Skin of body (tissue), 2 donors: ENCODE data around the gene FREM3. TPM values are rescaled to one million over a fixed set of nuclear protein-coding genes. Genes with fewer than 3 reads are reported as not detected.

Experiments
- DNase-seq: peaks from one replicate; lab custom pipeline; 2025; lab: John Stamatoyannopoulos, UW
- total RNA-seq: library from RNA; depleted of rRNA; stranded (reverse); fragments of >200 nt; gene quantifications from one replicate; pipeline ENCODE4 v1.2.3, GENCODE V29; 2014

The FREM3 gene
- total RNA-seq, 1 donor from 2014 or later: 0.10 TPM

- DNase-seq: no peak
Measured at GRCh38 chr4:143668930-143669552, 31.4 kb downstream of the FREM3 start.

DNA sequence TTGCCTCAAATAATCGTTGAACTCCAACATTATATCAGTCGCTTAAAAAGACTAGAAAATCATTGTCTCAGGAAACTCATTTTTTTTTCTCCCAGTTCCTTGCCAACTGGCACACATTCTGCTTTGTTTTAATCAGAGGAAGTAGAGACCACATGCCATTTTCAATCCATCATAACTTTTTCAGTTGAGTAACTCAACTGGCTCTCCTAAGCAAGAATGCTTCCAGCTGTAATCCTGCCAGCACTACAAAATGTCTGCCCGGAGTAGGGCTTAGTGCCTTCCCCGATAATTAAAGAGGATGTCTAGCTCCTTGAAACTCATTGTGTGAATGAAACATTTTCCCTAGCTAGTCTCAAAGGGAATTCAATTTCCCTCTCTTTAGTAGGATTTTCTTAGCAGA lies 33.0 kb downstream of the FREM3 start:
- peak; percentile 80 for DNase-seq

- DNase-seq: no peak
Measured at GRCh38 chr4:143658336-143658735, 42.1 kb downstream of the FREM3 start.

DNA sequence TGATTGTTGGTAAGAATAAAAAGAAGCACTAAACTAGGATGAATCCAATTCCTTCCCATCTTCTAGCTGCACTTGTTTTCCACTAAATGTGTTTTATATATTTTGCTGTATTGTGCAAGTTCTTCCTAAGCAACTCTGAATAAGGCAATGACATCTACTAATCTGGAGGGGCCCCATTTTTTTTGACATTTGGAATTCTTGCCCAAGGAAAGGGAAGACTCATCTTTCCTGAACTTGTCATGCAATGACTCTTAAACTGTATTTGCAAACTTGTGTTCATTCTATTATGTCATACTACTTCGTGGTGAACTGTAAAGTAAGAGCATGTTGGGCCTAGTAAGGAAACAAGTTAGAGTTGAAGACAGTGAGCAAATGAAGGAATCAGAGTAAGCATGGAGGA lies 45.9 kb downstream of the FREM3 start:
- no peak for DNase-seq

DNA sequence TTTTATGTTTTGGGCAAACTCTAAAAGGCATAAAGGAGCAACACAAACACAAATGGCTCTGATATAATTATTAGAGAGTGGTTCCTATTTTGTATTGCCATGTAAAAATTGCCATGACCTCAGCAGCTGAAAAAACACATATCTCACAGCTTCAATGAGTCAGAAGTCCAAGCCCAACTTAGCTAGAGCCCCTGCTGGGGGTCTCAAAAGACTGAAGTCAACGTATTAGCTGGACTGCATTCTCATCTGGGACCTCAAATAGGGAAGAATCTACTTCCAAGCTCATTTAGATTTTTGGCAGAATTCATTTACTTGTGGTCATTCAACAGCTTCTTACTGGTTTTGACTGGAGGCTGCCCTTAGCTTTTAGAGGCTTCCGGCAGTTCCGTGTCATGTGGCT lies 47.4 kb downstream of the FREM3 start:
- no peak for DNase-seq

DNA sequence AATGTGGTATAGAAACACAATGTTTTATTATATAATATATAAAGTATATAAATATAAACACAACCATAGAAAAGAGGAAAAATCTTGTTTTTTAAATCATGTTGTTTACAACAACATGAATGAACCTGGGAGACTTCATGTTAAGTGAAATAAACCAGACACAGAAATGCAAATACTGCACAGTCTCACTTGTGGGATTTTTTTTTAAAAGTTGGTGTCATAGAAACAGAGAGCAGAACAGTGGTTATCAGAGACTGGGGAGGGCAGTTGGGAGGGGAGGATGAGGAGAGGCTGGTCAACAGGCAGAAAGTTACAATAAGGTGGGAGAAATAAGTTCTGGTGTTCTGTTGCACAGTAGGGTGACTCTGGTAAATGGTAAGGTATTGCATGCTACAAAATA lies 57.1 kb downstream of the FREM3 start:
- DNase-seq: no peak

GRCh38 chr4:143642611-143643010 lies 57.9 kb downstream of the FREM3 start:
- no peak for DNase-seq

DNA sequence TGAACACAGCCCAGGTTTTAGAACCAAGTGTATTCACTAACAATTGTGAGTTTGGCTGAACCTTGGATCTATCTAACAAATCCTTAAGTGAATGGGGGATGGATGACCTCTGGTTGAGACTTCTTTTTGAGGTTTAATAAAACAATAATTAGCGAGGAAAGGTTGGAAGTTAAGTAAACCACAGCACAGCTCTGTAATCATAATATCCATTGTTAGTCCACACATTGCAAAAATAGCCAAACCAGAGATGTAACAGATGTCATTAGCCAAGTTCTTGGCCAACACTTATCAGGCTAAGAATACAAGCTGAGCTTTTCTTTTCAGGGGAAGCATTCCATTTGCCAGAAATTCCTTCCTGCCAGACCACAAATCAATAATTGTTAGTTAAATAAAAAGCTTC lies 59.1 kb downstream of the FREM3 start:
- no peak for DNase-seq

DNA sequence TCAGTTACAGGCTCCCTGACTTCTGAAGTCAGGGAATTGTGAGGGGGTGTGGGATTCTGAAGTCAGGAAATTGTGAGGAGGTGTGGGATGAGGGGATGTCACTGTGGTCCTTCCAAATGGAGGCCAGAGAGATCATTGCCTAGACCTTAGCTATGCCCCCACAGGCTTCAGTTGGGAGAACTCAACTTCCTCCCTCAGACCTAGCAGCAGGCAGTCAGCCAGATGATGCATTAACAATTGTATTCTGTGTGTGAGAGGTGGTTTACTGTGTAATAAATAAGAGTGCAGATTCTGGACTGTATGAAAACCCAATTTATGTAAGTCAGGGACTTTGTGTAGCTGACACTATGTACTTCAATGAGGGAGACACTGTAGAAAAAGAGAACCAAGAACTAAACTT lies 65.7 kb downstream of the FREM3 start:
- DNase-seq: no peak

DNA sequence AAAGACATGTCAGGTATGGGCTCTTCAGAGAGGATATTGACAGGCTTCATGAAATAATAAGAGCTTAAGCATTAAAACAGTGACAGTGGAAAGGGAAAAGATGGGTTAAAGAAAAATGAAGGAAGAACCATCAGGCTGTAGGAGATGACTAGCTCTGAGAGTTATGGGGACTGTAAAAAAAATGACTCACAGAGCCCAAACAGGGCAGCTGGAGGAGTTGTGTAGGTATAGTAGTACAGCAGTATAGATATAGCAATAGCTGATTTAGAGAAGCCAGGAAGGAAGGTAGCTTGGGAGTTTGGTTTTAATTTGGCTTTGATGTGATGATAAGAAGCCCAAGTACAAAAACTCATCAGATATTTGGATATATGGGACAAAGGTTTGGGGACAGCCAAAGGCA lies 66.6 kb downstream of the FREM3 start:
- DNase-seq: no peak

DNA sequence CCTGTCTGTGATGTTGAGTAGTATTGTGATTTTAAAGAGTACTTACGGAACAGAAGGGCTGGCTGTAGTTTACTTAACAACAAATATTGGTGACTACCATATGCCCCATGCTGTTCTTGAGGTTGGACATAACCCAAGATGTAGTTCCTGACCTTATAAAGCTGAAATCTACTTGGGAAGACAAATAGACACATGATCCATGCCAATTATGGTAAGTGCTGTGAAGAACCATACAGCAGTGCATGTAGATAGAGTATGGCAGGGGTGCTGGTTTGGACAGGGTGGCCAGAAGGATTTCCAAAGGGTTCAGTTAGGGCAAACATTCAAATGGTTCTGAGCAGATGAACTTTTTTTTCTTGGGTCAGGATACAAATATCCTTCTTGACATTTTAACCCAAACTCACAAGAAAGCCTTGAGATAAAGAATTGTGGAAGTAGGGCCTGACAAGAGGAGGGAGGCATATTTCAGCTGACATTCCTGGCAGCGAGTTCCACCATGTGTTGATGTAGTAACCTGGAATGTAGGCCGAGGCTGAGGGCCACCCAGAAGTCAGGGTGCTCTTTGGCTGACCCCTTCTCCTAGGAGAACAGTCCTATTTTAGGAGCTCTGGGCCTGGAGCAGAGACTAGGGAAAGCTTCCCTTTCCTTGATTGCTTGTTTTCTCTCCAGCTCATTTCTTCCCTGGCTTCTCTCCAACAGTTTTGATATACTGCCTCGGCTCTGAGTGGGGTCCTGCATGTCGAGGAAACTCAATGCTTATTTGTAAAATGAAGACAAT lies 74.2 kb downstream of the FREM3 start:
- DNase-seq: peak; percentile 89

DNA sequence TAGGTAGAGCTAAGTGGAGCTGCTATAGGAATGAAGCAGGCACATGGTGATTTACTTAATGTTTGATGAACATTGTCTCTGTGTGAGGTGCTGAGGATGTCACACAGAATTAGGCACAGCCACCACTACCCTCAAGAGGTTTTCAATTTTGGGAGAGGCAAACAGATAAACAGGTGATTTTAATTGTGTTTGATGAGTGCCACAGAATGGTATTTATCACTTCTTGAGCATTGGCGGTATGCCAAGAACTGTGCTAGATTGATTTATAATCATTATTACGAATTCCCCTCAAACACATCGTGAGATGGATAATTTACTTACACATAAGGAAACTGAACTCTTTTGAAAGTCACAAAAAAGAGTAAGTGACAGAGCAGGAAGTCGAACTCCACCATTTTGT lies 74.8 kb downstream of the FREM3 start:
- no peak for DNase-seq

GRCh38 chr4:143623896-143624295 lies 76.6 kb downstream of the FREM3 start:
- DNase-seq: no peak

DNA sequence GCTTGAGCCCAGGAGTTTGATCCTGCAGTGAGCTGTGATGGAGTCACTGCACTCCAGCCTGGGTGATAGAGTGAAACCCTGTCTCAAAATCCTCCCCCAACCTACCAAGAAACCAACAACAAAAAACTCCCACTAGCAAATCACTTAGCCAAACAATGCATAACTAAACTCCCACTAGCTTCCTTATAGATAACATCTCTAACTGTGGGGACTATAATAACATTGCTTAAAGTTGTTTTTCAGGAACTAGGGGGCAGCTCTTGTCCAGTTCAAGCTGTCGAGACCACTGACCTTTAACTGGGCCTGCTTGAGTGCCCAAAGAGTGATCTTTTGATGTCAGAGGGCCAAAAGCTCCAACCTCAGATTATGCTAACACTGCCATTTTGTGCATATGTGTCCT lies 81.7 kb downstream of the FREM3 start:
- no peak for DNase-seq

- no peak for DNase-seq
Measured at GRCh38 chr4:143617994-143618679, 82.3 kb downstream of the FREM3 start.

- no peak for DNase-seq
Measured at GRCh38 chr4:143616771-143617170, 83.7 kb downstream of the FREM3 start.

DNA sequence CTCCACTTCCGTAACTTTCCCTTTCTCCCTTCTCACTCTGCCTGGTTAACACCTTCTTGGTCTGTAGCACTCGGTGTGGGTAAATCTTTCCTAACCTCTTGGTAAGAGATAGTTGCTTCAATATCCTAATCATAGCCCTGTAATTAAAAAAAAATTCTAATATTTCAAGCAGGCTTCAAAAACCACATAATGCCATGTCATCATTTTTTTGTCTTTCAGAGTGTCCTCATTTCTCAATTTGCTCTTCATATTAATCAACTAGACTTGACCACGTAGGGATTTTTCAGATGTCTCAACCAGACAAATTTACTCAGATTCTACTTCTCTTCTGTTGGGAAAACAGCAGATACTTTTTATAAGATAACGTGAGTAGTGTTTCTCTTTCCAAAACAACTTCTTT lies 91.0 kb downstream of the FREM3 start:
- DNase-seq: no peak

DNA sequence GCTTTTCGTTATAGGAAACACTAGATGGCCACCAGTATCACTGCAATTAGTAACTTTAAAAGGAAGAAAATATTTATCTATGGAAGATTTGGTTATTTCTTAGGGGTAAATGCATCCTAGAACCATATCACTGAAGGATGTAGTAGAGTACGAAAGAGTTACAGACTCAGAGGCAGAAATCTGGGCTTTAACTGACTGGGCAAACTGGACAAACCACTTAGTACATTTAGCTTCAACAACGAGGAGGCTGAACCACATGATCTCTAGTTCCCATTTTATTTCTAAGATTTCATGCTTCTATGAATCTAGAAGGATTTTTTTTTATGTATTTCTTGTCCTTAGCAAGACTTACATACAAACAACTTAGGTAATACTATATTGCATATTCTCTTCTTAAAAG lies 94.0 kb downstream of the FREM3 start:
- no peak for DNase-seq

DNA sequence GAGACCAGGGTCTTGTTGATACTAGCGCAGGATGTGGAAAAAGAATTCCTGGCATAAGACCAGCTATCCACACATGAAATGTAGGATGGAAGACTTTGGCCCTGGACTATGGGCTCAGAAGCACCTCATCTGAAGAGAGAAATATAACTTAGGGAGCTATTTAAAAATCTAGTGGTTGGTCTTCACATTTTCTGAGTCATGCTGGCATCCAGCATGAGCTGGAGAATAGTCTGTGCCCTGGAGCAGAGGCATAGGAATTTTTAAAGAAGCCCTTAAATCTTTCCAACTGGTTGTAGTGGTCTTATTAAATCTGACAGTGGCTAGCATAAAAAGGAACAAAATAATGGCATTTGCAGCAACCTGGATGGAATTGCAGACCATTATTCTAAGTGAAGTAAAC lies 100.6 kb downstream of the FREM3 start:
- DNase-seq: no peak

GRCh38 chr4:143598816-143599215 lies 101.7 kb downstream of the FREM3 start:
- DNase-seq: no peak

DNA sequence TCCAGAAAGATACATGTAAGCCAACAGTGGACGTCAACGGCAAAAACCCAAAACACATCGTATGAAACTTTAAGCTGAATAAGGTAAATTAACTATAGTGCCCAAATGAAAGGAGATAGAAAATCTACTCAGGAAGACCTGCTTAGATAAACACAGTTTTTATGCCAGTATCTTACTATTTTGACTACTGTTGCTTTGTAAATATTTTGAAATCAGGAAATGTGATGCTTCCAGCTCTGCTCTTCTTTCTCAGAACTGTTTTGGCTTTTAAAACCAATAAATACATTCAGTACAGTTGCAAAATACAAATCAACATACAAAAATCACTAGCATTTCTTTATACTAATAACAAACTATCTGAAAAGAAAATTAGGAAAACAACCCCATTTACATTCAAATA lies 103.2 kb downstream of the FREM3 start:
- no peak for DNase-seq

GRCh38 chr4:143587703-143588102 lies 112.8 kb downstream of the FREM3 start:
- no peak for DNase-seq

- DNase-seq: no peak
Measured at GRCh38 chr4:143586080-143586479, 114.4 kb downstream of the FREM3 start.
